Stomach smooth muscle (tissue), 2 donors: ENCODE data around the gene IL15.
"Not testable (repeated sequence)": the region's sequence is repeated elsewhere in the genome, so short reads cannot be mapped to it uniquely, and the experiment has no call there.

ENCODE experiments used
- H3K27ac ChIP-seq: one replicate; pipeline ENCODE4 v1.7.0; 2013; ENCODE audit warnings: mild to moderate bottlenecking, low read length, inconsistent platforms
- H3K27me3 ChIP-seq, 2 donors: one replicate each; pipeline ENCODE4 v1.7.0; 2013; ENCODE audit warnings: low read length in 2 of 2; ENCODE audit not compliant: insufficient read depth in 2 of 2, control insufficient read depth in 1 of 2
- H3K36me3 ChIP-seq, 2 donors: one replicate each; pipeline ENCODE4 v1.7.0; 2013; ENCODE audit warnings: low read length in 2 of 2; ENCODE audit not compliant: control insufficient read depth in 2 of 2, insufficient read depth in 2 of 2
- H3K4me1 ChIP-seq: one replicate; pipeline ENCODE4 v1.7.0; 2013; ENCODE audit warnings: low read length; ENCODE audit not compliant: control insufficient read depth, insufficient read depth
- H3K4me3 ChIP-seq, 2 donors: one replicate each; pipeline ENCODE4 v1.7.0; 2013; ENCODE audit warnings: low read length in 2 of 2
- H3K9ac ChIP-seq, 2 donors: one replicate each; pipeline ENCODE4 v1.7.0; 2013; ENCODE audit warnings: low read length in 2 of 2, mild to moderate bottlenecking in 1 of 2
- H3K9me3 ChIP-seq, 2 donors: one replicate each; pipeline ENCODE4 v1.7.0; 2013; ENCODE audit warnings: low read length in 2 of 2; ENCODE audit not compliant: control insufficient read depth in 2 of 2
- donor health status: healthy.
- donor health status: Pancreatic carcinoma.

IL15 gene

DNA sequence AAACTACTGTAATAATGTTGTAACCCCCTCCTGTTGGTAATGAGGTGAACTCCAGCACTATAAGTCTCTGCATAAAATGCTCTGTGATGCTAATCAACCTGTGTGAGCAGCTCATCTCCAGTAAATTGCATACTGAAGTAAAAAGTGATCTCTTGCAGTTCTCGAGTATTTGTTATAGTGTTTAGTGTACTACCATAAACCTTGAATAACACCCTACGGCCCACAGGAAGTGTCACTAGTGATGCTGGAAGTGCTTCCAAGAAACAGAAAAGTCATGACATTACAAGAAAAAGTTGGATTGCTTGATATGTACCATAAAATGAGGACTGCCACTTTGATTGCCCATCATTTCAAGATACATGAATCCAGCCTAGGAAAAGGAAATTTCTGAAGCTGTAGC is 39.0 kb downstream of the IL15 start:
- no peaks in the 10 kb centered on the region for H3K27me3 ChIP-seq
- H3K4me1 ChIP-seq: no peaks in the 10 kb centered on the region
- H3K27ac ChIP-seq: no peak overlapping the region
- H3K9ac ChIP-seq: no peak overlapping the region
- no peak overlapping the region for H3K4me3 ChIP-seq
- H3K36me3 ChIP-seq: no peaks in the 10 kb centered on the region
- no peaks in the 10 kb centered on the region for H3K9me3 ChIP-seq

DNA sequence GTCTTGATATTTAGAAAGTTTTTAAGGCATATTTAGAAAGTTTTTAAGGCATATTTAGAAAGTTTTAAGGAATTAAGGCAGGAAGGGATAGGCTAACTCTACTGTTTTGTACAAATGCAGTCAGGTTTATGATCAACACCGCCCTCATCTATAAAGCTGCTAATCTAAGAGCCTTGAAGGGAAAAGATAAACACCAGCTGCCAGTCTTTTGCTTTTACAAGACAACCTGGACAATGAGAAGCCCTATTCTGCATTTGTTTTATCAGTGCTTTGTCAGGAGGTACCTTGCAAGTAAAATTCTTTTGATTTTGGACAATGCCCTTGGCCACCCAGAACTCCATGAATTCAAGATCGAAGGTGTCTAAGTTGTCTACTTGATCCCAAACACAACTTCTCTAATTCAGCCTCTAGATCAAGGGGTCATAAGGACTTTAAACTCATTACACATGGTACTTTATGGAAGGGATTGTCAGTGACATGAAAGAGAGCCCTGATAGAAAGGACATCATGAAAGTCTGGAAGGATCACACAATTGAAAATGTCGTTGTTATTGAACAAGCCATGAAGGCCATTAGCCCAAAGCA is 39.8 kb downstream of the IL15 start:
- H3K9ac ChIP-seq: no peak overlapping the region
- H3K9me3 ChIP-seq: no peaks in the 10 kb centered on the region
- H3K27me3 ChIP-seq: no peaks in the 10 kb centered on the region
- H3K36me3 ChIP-seq: no peaks in the 10 kb centered on the region
- no peak overlapping the region for H3K27ac ChIP-seq
- H3K4me3 ChIP-seq: no peak overlapping the region
- no peaks in the 10 kb centered on the region for H3K4me1 ChIP-seq

GRCh38 chr4:141680060-141680459 is 43.7 kb downstream of the IL15 start:
- Histone ChIP-seq H3K36me3 (no peaks in the 10 kb centered on the region), H3K4me1 (no peaks in the 10 kb centered on the region), H3K27ac (no peak overlapping the region), H3K4me3 (no peak overlapping the region), H3K27me3 (no peaks in the 10 kb centered on the region), H3K9me3 (no peaks in the 10 kb centered on the region), H3K9ac (no peak overlapping the region)

- no peaks in the 10 kb centered on the region for H3K27me3 ChIP-seq
- no peaks in the 10 kb centered on the region for H3K36me3 ChIP-seq
- no peak overlapping the region for H3K9ac ChIP-seq
- no peaks in the 10 kb centered on the region for H3K9me3 ChIP-seq
- no peak overlapping the region for H3K4me3 ChIP-seq
- peaks cover 5% of the 10 kb centered on the region for H3K4me1 ChIP-seq
- H3K27ac ChIP-seq: no peak overlapping the region
Measured at GRCh38 chr4:141684785-141685184, 48.4 kb downstream of the IL15 start.

- Histone ChIP-seq H3K27ac (no peak overlapping the region), H3K4me3 (no peak overlapping the region), H3K36me3 (no peaks in the 10 kb centered on the region), H3K9ac (no peak overlapping the region), H3K9me3 (no peaks in the 10 kb centered on the region), H3K27me3 (no peaks in the 10 kb centered on the region), H3K4me1 (peaks cover 5% of the 10 kb centered on the region)
Measured at GRCh38 chr4:141686146-141686775, 49.9 kb downstream of the IL15 start.

GRCh38 chr4:141686879-141687278 is 50.5 kb downstream of the IL15 start:
- no peak overlapping the region for H3K4me3 ChIP-seq
- H3K9me3 ChIP-seq: no peaks in the 10 kb centered on the region
- H3K9ac ChIP-seq: no peak overlapping the region
- H3K4me1 ChIP-seq: peaks cover 5% of the 10 kb centered on the region
- no peak overlapping the region for H3K27ac ChIP-seq
- no peaks in the 10 kb centered on the region for H3K36me3 ChIP-seq
- H3K27me3 ChIP-seq: no peaks in the 10 kb centered on the region

- H3K27ac ChIP-seq, H3K36me3 ChIP-seq, H3K27me3 ChIP-seq, H3K4me1 ChIP-seq, H3K9me3 ChIP-seq, H3K4me3 ChIP-seq, H3K9ac ChIP-seq: not testable (repeated sequence)
Measured at GRCh38 chr4:141689726-141690296, 53.4 kb downstream of the IL15 start.

DNA sequence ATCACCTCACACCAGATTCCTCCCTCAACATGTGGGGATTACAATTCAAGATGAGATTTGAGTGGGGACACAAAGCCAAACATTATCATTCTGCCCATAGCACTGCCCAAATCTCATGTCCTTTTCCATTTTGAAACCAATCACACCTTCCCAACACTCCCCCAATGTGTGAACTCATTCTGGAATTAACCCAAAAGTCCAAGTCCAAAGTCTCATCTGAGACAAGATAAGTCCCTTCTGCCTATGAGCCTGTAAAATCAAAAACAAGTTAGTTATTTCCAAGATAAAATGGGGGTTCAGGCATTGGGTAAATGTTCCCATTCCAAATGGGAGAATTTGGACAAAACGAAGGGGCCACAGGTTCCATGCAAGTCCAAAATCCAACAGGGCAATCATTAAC is 54.9 kb downstream of the IL15 start:
- H3K4me3 ChIP-seq: not testable (repeated sequence)

GRCh38 chr4:141692081-141692480 is 55.7 kb downstream of the IL15 start:
- peaks cover 2% of the 10 kb centered on the region for H3K4me1 ChIP-seq
- no peak overlapping the region for H3K27ac ChIP-seq
- H3K36me3 ChIP-seq: no peaks in the 10 kb centered on the region
- no peak overlapping the region for H3K4me3 ChIP-seq
- no peaks in the 10 kb centered on the region for H3K27me3 ChIP-seq
- no peak overlapping the region for H3K9ac ChIP-seq
- peaks cover 0 to 2% of the 10 kb centered on the region in 2 donors for H3K9me3 ChIP-seq

More for the DNA sequence above, 54.9 kb downstream of the IL15 start:
- H3K4me1 ChIP-seq, H3K9ac ChIP-seq, H3K27me3 ChIP-seq, H3K36me3 ChIP-seq, H3K9me3 ChIP-seq, H3K27ac ChIP-seq: not testable (repeated sequence)

DNA sequence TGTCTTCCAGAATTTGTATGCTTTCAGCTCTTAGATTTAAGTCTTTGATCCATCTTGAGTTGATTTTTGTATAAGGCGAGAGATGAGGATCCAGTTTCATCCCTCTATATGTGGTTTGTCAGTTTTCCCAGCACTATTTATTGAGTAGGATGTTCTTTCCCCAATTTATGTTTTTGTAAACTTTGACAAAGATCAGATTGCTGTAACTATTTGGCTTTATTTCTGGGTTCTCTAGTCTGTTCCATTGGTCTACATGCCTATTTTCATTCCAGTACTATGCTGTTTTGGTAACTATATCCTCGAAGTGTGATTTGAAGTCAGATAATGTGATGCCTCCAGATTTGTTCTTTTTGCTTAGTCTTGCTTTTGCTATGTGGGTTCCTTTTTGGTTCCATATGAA is 60.7 kb downstream of the IL15 start:
- peaks cover 0 to 2% of the 10 kb centered on the region in 2 donors for H3K9me3 ChIP-seq

DNA sequence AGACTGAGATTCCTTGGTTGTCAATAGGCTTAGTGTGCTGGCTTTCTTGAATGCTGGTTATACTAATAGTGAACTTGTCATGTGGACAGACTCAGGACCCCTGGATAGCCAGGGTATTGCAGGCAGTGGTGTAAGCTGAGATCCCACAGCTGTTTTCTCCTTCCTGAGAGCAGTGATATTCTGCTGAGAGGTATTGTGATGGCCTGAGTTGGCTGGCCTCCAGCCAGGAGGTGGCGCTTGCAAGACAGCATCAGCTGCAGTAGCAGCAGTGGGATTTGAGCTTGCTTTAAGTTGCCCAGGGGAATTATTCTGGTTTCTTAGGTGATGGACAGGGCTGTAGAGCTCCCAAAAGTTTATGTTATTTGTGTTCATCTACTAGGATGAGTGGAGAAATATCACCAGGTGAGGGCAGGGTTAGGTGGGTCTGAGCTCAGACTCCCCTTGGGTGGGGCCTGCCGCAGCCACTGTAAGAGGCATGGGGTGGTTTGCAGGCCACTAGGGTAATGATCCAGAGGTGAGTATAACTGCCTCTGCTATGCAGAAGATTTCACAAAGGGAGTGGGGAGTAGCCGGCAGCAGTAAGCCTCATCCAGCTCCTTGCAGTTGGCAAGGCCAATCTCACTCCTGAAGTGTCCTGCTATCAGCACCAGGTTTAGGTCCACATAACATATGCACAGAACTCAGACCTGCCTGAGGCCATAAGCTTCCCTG is 66.2 kb downstream of the IL15 start:
- Histone ChIP-seq H3K4me1 (no peaks in the 10 kb centered on the region), H3K9ac (no peak overlapping the region), H3K36me3 (no peaks in the 10 kb centered on the region), H3K27me3 (no peaks in the 10 kb centered on the region), H3K27ac (no peak overlapping the region), H3K4me3 (no peak overlapping the region), H3K9me3 (no peaks in the 10 kb centered on the region)

More for the DNA sequence above, 60.7 kb downstream of the IL15 start:
- H3K36me3 ChIP-seq: no peaks in the 10 kb centered on the region
- H3K4me1 ChIP-seq: no peaks in the 10 kb centered on the region
- H3K27ac ChIP-seq: no peak overlapping the region
- no peak overlapping the region for H3K9ac ChIP-seq
- no peak overlapping the region for H3K4me3 ChIP-seq
- H3K27me3 ChIP-seq: no peaks in the 10 kb centered on the region
